GM10248 (cell line): ENCODE results near the gene CHPF.

ENCODE experiments used
- CTCF ChIA-PET: fragments of 300-600 bp; sonication (Branson Sonifier 250); formaldehyde crosslinking; extraction: SDS; loops from one replicate; lab custom pipeline; 2021; ENCODE audit warnings: antibody characterized with exemption; lab: Yijun Ruan, JAX
- POLR2A ChIA-PET: fragments of 350-650 bp; sonication (Branson Sonifier 250); formaldehyde crosslinking; extraction: SDS; loops from one replicate; lab custom pipeline; 2020; ENCODE audit warnings: antibody characterized with exemption; lab: Yijun Ruan, JAX
- DNase-seq: peaks from one replicate; pipeline ENCODE4 v3.0.0; 2012; ENCODE audit errors: extremely low spot score
- CTCF ChIP-seq: IDR thresholded peaks from 2 replicates; pipeline ENCODE4 v1.5.1; 2012; ENCODE audit warnings: mild to moderate bottlenecking, low read depth; ENCODE audit errors: extremely low read depth, missing control alignments, control extremely low read depth

Gene CHPF

GRCh38 chr2:219527472-219527871, 16.1 kb downstream of the CHPF start:
- ChIA-PET CTCF (interaction anchor here (1.4 to 9.9 kb wide), 11 partner anchors 9 to 125 kb away, joined by 3 to 325 read pairs (median 26); partner anchors contain the start of genes CHPF, GMPPA and TMEM198), POLR2A (no interaction called here)
- DNase-seq = no peak
- no peak for TF ChIP-seq CTCF

GRCh38 chr2:219527076-219527394, 16.6 kb downstream of the CHPF start:
- DNase-seq = no peak
- TF ChIP-seq CTCF = no peak
- CTCF ChIA-PET = interaction anchor here (1.5 to 9.9 kb wide), 7 partner anchors 9 to 125 kb away, joined by 3 to 325 read pairs (median 77); partner anchors contain the start of genes CHPF, GMPPA and TMEM198
- POLR2A ChIA-PET = no interaction called here

- CTCF ChIA-PET = interaction anchor here (0.9 to 9.9 kb wide), 7 partner anchors 8 to 163 kb away, joined by 3 to 325 read pairs (median 14); partner anchors contain the start of genes CHPF, GMPPA and TMEM198
- no peak for DNase-seq
- POLR2A ChIA-PET = no interaction called here
- TF ChIP-seq CTCF = no peak
These were observed 17.1 kb downstream of the CHPF start for GRCh38 chr2:219526320-219527075.

GRCh38 chr2:219525533-219526232, 17.9 kb downstream of the CHPF start:
- no peak for DNase-seq
- CTCF ChIA-PET = interaction anchor here (0.9 to 9.9 kb wide), 10 partner anchors 7 to 164 kb away, joined by 3 to 325 read pairs (median 5); partner anchors contain the start of genes CHPF, DNPEP, GMPPA and TMEM198
- TF ChIP-seq CTCF = no peak
- POLR2A ChIA-PET = no interaction called here

GRCh38 chr2:219524817-219525216, 18.8 kb downstream of the CHPF start:
- DNase-seq = no peak
- ChIA-PET POLR2A (no interaction called here), CTCF (interaction anchor here (0.9 to 9.9 kb wide), 7 partner anchors 17 to 137 kb away, joined by 3 to 325 read pairs (median 4); partner anchors contain the start of genes CHPF, DNPEP, GMPPA and TMEM198)
- no peak for TF ChIP-seq CTCF

- ChIA-PET POLR2A (interaction anchor here (0.6 kb wide), 1 partner anchor 68 kb away, joined by 3 read pairs; no protein-coding TSS in a partner anchor), CTCF (interaction anchor here (1.0 to 9.9 kb wide), 5 partner anchors 19 to 121 kb away, joined by 3 to 325 read pairs (median 3); partner anchors contain the start of genes CHPF, GMPPA and TMEM198)
- no peak for DNase-seq
- TF ChIP-seq CTCF = no peak
These were observed 20.5 kb downstream of the CHPF start for GRCh38 chr2:219523031-219523671.
